GM23338 (cell line): ENCODE measurements around the gene LILRB5.

ENCODE experiments used
- CTCF ChIP-seq, 2 experiments: fragments of 200-600 bp in 1 of 2; sonication (generic) in 1 of 2; conservative IDR thresholded peaks; 2 replicates each; pipeline versions ENCODE4 v1.5.1 to v1.6.1; 2016 to 2017; ENCODE audit warnings: antibody characterized with exemption in 2 of 2, low read depth in 2 of 2, mild to moderate bottlenecking in 2 of 2, moderate library complexity in 1 of 2
- EZH2 ChIP-seq: fragments of 200-600 bp; sonication (generic); IDR thresholded peaks from one replicate; pipeline ENCODE4 v1.8.0; 2017; ENCODE audit warnings: antibody characterized with exemption, mild to moderate bottlenecking, low read depth; ENCODE audit not compliant: unreplicated experiment
- POLR2AphosphoS5 ChIP-seq: IDR thresholded peaks from 2 replicates; pipeline ENCODE4 v1.6.1; 2016; ENCODE audit warnings: antibody characterized with exemption, low read depth
- REST ChIP-seq: IDR thresholded peaks from one replicate; pipeline ENCODE4 v1.6.1; 2018; ENCODE audit warnings: antibody characterized with exemption; ENCODE audit not compliant: unreplicated experiment
- ZNF331 ChIP-seq: fragments of 250-450 bp; sonication (Bioruptor Pico); IDR thresholded peaks from 2 replicates; pipeline ENCODE4 v1.5.0; 2020; ENCODE audit warnings: low read depth, mild to moderate bottlenecking, moderate library complexity

- TF ChIP-seq CTCF (conservative IDR thresholded peaks at IDR 0.05; ENCODE audit: low read depth in 2 of 2) (no peak), REST (no peak), POLR2AphosphoS5 (no peak), EZH2 (no peak), ZNF331 (CRISPR knock-in tag) (no peak)
Measured at GRCh38 chr19:54279406-54279962, 22.4 kb upstream of the LILRB5 start.
